Measurements from ENCODE around the gene SNX9.

- TF ChIP-seq CTCF (IDR thresholded peaks at IDR 0.05), result no peak
- TF ChIP-seq EZH2 (IDR thresholded peaks at IDR 0.05; ENCODE audit: borderline replicate concordance, insufficient read depth, low read depth, low read length, poor library complexity, severe bottlenecking), result no peak
Measured at GRCh38 chr6:157788180-157788579, 34.9 kb upstream of the SNX9 start.

All from B cell (primary cell).